ENCODE results near the gene KAZN.

KAZN gene

DNA sequence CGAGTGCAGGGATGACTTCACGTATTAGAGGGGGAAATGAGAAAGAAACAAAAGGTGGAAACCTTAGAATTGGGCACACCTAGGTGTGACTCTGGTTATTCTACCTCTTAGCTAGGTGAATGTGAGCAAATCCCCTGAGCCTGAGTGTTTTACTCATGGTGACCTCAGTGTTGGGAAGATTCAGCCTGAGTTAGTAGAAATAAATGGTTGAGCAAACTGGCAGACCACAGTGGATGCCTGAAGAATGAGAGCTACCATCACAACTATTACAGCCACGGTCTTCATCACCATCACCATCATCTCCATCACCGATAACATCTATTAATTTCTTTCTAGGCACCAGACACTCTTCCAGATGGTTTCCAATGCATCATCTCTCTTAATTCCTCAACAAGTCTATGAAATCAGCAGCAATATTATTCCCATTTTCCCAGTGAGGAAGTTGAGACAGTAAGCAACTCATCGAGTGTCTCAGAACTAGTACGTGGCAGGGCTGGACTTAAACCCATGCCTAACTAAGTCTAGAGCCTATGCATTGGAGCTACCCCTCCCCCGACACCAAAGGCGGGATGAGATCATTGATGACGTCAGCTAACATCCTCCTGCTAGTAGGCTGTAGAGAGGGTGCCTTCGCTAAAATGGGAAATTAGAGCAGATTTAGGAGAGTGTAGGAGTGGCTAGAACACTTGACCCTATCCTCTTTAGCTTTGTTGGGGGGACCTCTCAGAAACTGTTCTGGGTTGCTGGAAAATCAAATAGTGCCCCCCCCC, 7.9 kb upstream of the KAZN start:
- no peak for DNase-seq

DNA sequence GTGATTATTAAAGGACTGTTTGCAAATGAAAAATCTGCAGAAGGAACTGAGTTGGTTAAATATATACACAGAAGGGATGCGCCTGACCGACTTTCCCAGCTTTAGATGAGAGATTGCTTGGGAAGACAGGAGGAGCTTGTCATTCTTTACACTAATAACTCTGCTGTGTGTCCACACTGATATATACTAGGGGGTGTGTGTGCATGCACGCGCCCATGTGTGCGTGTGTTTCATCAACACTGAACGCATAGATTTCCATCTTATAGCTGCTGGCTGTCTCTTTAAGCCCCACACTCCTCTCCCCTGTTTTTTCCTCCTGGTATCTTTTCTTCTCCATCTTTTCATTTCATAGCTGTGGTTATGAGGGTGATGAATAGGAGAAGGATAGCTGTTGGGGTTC, 6.9 kb upstream of the KAZN start:
- no peak for DNase-seq

DNA sequence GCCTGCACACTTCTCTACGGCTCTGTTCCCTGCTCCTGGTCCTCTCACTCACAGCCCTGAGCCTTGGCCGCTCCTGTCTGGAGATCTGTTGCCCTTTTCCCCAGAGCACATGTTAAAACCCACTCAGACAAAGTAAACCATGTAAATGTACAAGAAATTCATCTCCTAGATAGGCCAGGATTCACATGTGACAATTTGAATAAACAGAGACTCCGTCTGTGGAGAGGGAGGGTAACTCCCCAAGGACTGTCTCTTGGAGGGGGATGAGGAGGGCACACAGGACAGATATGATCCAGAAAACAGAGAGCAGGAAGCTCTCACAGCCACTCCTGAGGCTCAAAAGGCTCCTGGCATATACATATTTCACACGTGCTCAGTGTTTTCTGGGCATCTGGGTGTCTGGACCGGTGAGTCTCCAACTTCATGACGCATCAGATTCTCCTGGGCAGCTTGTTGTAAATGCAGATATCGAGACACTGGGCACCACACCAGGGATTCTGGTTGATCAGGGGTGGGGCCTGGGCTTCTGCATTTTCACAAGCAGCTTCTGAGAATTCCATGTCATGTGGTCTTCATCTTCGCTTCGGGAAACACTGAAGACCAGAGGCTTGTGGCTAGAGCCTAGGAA, 6.4 kb upstream of the KAZN start:
- DNase-seq: no peak

DNA sequence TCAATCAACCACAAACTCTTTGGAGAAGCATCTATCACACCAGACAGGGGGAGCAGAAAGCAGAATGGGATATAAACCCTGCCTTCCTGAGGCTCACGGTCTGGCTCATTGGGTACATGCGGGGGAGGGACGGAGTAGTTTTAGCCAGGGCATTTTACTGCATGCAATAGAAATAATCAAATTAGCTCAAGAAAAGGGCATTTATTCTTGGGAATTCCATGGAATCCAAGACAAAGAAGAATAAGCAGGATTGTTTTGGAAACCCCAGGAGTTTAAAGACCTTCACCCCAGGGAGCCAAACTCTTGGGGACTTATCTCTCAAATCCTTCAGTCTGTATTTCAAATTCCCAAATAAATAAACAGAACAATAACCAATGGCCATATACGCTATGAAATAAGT, 5.2 kb upstream of the KAZN start:
- DNase-seq: no peak

DNA sequence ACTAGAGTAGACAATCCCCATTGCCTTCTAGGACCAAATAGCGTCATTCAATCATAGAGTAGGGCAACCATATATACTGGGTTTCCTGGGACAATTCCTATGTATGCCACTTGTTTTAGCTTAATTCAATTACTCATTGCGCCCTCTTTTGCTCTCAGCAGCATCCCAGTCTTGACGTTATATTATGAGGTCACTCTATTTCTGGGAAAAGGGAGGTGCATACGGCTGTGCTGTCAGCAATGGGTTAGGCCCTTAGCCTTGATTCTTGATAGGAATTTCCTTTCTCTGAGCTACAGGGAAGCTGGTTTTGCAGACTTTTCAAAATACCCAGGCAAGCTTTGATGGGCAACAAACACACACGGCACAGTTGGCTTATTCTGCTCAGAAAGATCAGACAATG, 4.4 kb upstream of the KAZN start:
- DNase-seq: no peak

DNA sequence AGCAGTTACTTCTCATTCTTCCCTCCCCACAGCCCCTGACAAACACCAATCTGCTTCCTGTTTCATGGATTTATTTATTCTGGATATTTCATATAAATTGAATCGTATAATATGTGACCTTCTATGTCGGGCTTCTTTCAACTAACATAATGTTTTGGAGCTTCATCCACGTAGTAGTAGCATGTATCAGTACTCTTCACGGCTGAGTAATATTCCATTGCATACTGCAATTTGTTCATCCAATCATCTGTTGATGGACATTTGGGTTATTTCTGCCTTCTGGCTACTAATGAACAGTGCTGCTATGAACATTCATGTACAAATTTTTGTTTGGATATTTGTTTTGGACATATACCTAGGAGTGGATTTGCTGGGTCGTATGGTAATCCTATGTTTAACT, 1.9 kb upstream of the KAZN start:
- no peak for DNase-seq

DNA sequence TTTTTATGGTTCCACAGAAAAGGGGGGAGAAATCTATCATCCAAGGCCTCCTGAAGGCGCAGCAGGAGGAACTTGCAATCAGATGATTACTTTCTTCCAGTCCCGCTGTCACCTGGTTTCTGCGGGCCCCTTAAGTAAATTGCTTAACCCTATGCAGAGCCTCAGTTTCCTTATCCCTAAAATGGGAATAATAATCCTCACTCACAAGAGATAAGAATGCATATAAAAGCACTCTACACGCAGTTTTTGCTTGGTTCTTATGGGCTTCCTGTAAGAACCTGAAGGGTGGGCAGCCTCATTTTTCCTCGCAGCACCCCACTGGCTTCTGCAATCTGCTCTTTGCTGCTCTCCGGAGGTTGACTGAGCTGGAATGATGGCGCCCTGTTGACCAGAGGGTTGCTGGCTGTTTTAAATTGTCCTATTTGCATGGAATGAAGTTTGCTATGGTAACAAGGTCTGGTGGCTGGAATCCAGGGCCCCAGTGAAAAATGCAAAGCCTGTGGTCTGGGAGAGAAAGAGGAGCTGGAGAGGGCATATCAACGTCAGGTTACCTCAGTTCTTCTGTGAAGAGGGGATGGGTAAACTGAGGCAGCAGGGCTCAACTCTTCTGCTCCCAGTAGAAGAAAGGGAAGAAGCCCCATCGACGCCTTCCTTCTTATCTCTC, 1.0 kb upstream of the KAZN start:
- DNase-seq: no peak

DNA sequence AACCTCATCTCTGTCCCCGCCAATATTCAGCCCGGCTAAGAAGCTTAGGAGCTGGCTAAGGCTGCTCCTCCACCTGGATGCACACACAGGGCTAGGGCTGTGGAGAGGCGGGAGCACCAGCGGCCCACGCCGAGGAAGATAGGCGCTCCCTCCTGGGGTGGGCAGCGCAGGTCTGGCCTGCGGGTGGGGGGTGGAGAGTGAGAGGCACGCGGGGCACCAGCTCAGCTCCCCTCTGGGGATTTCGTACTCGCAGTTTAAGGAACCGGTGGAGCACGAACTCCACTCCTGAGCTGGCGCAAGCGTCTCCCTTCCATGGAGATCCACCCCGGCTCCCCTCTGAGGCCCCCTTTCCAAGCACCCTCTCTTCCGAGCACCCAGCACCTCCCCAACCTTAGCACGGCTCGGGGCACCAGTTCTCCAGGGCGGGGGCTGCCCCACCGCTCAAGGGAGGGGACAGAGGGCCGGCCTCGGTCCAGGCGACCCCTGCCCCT, 433 bp upstream of the KAZN start:
- DNase-seq: peak; percentile 73

DNA sequence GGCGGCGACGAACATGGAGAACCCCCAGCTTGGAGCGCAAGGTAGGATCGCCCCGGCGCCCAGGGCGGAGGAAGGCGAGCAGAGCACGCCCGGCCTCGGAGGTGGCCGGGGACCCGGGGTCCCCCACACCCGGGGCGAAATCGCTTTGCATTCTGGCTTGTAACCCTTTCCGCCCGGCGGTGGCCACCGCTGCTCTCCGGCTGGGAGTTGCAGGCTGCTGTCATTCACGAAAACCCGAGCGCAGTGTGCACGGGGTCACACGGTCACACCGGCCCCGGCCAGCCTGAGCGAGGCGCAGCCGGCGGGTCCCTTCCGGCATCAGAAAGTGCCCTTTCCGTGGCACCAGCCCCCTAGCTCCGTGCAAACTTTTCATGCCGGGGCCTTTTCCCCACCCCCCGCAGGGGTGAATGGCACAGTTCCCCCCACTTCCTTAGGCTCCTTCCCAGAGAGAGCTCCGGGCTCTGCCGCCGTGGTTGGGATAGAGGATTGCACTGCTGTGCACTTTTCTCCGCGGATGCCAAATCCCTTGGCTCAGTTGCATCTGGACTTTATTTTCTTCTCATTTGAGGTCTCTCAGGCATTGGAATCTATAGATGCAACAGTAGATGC, 802 bp downstream of the KAZN start:
- DNase-seq: peak; percentile 35

DNA sequence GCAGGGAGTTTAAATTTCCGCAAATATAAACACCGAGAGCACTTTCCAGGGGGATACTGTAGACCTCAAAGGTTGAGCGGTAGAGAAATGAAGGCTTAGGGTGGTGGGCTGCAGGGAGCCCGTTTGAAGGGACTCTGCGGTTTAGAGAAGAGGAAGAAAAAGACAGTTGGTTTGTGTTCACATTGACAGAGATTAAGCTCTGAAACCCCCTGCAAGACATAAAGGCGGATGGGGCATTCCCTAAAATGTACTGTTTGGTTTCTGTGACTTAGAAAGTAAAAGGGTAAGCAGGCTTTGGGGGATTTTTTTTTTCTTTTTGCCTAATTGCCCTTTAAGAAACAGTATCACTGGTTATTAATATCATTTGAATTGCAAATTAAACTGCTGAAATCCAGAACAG, 1.3 kb downstream of the KAZN start:
- DNase-seq: no peak

DNA sequence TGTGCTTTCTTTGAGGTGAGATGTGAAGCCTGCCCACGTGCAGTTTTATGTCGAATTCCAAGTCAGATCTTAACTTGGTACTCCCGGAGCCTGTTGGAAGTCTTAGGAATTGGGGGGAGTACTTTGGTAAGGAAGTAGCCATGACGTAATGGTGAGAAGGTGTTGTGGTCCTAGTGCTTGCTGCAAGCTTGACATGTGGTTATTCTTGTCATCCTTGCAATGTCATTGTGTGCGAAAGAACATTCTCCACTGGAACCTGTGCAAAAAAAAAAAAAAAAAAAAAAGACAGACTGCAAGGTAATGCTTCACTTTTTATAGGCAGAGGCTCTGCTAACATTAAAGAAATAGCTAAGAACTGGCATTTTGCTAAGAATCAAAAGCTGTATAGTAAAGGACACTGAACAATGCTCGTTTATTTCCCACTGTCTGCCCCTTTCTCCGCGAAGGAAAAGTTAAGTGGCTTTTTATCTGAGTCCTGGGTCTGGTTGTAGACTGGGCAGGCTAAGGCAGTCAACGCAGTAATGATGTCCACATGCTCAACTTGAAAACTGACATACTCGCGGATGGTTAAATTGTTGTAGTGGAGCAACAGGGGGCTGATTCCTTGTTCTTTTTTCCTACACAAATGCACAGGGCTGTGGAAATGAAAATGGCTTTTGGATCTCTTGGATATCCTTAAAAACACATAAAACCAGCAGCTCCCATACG, 2.1 kb downstream of the KAZN start:
- no peak for DNase-seq

DNA sequence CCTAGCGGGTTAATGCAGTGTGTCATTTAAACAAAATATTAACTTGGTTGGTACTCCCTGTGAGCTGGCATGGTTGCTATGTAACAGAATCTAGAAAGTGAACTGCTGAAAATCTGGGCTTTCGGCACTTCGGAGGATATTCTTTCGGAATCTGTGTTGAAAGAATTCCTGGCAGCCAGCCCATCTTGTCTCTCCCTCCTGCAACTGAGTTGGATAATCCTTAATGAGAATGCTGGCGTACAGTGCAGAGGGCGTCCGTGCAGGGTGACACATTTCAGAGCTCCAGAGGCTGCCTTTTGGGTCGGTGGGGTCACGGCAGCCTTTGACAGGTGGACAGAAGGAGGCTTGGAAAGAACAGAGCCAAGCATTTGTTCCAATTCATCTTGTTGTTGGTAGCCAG, 3.7 kb downstream of the KAZN start:
- DNase-seq: no peak

DNA sequence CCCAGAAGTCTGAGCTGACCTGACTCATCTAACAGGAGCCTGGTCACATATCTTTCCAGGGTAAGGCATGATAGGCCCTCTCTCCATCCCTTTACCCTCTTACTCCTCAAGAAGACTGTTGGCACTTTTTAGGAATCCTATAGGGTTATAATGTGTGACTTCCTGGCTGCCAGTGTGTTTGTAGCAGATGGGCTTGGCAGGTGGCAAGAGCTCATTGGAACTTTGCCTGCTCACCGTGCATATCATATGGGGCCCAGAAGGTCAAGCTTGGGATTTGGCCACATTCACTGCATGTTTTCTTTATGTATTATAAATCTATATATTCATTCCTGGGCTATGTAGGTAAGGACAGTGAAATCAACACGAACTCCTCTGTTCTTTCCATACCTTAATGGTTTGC, 5.2 kb downstream of the KAZN start:
- DNase-seq: no peak

DNA sequence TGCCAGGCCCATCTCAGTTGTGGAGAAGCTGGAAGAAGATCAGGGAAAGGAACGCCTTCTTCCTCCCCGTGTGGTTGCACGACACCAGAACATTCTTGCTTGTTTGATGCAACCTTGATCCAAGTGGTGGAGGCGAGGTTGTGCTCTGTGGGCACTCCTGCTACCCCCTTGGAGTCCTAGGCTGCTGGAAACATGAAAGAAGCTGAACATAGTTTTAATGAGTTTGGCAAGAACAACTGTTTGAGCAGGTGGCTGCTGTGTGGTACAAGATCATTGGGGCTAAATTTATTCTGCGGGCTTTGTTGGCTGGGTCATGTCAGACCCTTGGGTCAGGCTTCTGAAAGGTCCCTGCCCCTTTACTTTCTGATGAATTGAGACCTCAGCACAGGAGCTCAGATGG, 5.9 kb downstream of the KAZN start:
- no peak for DNase-seq

DNA sequence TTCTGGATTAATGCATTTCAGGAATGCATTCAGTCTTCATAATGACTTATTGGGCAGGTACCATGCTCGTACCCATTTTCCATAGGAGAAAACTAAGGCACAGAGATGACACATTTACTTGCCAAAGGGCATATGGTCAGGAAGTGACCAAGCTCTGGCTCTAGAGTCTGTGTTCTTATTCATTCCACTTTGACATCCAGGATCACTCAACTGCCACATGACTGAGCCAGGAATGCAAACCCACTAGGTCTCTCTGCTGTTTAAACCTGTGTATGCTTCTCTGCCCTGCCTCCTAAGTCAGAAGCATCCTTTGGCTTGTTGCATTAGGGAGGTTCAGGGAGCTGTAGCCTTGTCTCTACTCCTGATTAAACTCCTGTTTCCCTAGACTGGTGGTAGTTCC, 7.5 kb downstream of the KAZN start:
- DNase-seq: no peak

DNA sequence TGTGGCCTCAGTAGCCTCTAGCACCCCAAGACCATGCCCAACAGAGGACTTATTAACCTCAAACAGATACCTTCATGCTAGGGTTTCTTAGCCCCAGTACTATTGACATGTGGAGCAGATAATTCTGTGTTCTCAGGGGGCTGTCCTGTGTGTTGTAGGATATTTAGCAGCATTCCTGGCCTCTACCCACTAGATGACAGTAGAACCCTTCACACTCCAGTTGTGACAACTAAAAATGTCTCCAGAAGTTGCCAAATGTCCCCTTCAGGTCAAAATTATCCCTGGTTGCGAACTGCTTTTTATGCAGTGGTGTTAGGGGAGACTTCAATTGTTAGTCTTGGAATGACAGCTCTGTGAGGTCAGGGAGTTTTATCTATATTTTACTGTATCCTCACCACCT, 8.1 kb downstream of the KAZN start:
- DNase-seq: no peak

DNA sequence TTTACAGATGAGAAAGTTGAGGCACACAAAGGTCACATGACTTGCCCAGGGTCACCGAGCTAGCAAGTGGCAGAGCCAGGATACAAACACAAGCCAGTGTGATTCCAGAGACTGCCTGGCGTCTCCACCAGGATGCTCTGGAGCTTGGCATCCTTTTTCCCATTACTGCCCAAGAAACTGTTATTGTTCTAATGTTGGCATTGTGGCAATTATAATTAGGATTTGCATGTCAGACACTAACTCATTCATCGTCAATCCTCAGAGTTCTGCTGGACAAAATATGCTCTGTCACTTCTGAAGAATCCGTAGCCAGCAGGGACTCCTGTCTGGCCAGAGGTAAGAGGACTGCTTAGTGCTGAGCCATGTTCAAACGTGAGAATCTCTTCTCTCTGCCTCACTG, 8.8 kb downstream of the KAZN start:
- DNase-seq: no peak

DNA sequence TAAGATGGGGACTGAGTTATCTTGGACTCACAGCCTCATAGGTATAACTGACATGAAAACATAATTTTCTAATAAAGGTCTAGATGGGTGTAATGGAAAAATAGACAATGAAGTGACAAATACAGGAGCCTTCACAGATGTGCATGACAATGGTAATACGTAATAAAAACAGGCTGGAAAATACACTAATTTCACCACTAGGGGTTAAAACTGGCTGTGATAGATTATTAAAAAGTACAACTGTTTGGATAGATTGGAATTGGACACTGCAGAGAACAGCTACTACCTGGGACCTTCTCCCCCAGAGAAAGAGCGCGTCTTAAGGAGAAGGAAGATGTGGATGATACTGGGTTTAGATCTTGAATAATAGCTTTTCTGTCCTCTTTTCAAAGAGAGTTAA, 9.8 kb downstream of the KAZN start:
- no peak for DNase-seq

DNA sequence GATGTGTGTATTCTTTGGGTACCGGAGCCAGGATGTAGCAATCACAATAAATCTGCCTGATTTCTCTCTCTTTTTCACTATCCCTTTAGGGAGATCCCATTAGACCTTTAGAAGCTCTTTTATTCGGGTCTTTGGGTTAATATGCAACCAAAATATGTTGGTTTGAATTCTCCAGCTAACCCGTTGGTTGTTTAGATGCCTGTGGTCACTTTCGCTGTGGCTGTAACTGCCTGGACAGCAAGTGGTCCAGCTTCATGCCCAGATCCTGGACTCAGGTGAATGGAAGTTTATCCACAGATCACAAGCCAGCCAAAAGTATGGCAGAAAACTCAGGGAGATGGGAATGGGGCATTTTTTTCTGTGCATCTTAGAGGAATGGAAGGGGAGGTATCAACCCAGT, 12.3 kb downstream of the KAZN start:
- DNase-seq: no peak

DNA sequence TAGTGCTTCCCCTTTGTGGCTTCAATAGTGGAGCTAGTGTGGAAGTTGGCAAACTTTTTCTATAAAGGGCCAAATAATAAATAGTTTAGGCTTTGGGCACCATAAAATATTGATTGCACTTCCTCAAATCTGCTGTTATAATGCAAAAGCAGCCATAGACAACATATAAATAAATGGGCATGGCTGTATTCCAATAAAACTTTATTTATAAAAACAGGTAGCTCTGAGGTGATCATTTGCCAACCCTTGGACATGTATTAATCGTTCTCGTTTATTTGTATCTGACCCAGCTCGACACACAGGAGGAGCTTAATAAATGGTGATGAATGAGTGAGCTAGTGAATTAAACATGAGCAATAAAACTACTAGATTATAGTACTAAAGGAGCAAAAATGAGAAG, 13.3 kb downstream of the KAZN start:
- DNase-seq: no peak

DNA sequence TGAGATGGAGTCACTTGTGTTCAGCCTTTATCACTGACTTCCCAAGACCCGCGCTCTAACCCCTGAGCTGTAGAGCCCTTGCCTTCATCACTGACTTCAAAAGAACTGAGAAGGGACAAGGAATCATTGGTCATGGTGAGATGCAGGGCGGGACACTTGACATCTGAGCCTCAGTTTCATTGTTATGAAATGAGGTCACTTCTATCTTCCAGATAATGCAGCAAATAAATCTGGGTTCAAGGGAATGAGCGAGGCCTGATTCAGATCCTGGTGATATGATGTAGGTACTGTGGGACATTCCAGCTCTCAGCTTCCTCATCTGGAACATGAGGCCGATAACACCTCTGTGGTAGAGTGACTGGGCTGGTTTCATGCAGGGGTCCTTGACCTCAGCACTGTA, 13.8 kb downstream of the KAZN start:
- no peak for DNase-seq

DNA sequence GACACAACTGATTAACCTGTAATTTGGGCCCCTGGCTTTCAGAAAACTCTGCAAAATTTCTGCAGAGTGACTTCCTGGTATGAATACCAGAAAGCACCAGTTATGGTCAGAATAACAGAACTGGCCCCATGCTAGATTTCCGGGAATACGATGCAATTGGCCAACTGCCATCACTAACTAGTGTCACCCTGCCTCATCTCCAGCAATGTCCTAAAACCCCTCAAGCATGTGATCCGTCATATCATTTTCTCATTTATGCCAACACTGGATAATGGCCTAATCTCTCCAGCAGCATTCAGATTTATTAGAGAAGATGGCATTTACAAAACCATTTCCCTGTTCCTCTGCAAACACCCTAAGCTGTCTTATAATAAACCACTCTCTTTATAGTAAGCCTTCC, 15.4 kb downstream of the KAZN start:
- no peak for DNase-seq

DNA sequence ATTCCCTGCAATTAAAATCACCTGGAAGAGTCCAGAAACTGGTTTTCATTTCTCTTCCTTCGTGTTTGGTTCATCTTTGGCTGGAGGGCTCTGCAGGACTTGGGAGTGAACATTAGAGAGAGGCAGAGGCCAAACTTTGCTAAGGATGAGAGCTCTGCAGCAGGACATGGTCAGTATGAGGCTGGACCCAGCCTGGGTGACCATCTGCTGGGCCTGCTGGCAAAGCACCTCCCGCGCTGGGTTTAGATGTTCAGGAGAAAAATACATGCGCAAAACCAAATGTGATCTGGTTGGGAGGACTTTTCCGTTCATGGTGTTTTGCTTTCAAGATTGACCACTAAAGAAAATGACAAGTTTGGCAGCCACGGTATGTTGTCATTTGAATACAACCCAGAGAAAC, 15.9 kb downstream of the KAZN start:
- no peak for DNase-seq

All from NCI-H1105 treated with DMSO at 0.1 percent for 48 hours (cell line).